IPS-18c (cell line): ENCODE results near the gene TRAF2.

Experiments
- H3K4me3 ChIP-seq: 2 replicates; pipeline ENCODE4 v1.7.0; 2013; ENCODE audit warnings: low read depth, mild to moderate bottlenecking, low read length, moderate library complexity; ENCODE audit not compliant: insufficient read depth
- H3K9me3 ChIP-seq: one replicate; pipeline ENCODE4 v1.6.1; 2013; ENCODE audit warnings: mild to moderate bottlenecking, low read length, moderate library complexity; ENCODE audit not compliant: control insufficient read depth, insufficient read depth

Gene TRAF2

DNA sequence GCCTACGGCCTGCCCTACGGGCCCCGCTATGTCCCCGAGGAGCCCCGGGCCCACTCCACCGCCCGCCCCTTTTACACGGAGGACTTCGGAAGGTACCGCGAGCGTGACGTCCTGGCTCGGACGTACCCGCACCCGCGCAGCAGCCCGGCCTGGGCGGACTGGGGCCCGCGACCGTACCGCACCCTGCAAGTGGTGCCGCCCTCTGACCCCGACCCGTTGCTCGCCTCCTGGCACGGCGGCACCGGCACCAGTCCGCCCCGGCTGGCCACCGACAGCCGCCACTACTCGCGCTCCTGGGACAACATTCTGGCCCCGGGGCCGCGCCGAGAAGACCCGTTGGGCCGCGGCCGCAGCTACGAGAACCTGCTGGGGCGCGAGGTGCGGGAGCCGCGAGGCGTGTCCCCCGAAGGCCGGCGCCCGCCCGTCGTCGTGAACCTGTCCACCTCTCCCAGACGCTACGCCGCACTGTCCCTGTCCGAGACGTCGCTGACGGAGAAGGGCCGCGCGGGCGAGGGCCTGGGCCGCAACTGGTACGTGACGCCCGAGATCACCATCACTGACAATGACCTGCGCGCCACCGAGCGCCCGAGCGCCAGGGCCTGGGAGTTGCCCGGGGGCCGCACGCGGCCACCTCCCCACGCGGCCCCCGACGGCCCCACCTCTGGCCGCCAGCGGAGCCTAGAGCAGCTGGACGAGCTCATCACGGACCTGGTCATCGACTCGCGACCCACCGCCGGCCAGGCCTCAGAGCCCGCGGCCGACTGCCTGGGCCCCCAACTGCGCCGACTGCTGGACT lies 40.7 kb upstream of the TRAF2 start:
- peaks cover 2% of the 10 kb centered on the region for H3K9me3 ChIP-seq
- no peak overlapping the region for H3K4me3 ChIP-seq

DNA sequence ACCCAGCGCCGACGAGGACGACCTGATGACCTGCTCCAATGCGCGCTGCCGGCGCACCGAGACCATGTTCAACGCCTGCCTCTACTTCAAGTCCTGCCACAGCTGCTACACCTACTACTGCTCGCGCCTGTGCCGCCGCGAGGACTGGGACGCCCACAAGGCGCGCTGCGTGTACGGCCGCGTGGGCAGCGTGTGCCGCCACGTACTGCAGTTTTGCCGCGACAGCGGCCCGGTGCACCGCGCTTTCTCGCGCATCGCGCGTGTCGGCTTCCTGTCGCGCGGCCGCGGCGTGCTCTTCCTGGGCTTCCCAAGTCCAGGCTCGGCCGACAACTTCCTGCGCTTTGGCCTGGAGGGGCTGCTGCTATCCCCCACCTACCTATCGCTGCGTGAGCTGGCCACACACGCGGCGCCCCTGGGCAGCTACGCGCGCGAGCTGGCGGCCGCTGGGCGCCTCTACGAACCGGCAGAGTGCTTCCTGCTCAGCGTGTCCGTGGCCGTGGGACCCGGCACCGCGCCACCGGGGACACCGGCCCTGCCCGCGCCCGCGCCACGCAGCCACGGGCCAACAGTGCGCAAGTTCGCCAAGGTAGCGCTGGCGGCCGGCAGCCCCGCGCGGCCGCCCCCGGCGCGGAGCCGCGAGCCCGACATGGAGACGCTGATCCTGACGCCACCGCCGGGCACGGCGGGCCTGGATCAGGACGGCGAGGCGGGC lies 39.8 kb upstream of the TRAF2 start:
- Histone ChIP-seq H3K4me3 (peak overlapping the region; percentile 46; the same call in 1 of the 2 replicates), H3K9me3 (peaks cover 2% of the 10 kb centered on the region)

DNA sequence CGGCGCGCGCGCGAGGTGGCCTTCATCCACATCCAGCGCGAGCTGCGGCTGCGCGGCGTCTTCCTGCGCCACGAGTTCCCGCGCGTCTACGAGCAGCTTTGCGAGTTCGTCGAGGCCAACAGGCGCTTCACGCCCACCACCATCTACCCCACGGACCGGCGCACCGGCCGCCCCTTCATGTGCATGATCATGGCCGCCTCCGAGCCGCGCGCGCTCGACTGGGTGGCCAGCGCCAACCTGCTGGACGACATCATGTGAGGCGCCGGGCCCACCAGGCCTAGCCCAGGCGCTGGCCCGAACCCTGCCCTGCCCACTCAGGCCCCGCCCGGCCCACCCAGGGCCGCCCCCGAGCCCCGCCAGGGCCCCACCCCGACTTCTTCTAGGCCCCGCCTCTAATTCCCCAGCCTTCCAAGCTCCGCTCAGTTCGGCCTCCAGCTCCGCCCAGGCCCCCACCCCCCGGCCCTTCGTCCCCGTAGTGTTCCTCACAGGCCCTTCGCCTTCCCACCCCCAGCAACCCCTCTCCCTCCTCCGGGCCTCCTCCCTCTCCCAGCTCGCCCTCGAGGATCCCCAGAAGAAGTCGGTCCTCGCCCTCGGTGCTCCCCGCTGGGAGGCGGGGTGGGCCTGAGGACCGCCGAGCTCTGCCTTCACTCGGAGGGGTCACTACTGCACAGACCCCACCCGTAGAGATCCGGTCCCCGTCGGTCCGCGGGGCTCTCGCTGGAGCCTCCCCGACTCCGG lies 39.1 kb upstream of the TRAF2 start:
- H3K9me3 ChIP-seq, result peaks cover 2% of the 10 kb centered on the region
- H3K4me3 ChIP-seq, result peak overlapping the region; percentile 92

DNA sequence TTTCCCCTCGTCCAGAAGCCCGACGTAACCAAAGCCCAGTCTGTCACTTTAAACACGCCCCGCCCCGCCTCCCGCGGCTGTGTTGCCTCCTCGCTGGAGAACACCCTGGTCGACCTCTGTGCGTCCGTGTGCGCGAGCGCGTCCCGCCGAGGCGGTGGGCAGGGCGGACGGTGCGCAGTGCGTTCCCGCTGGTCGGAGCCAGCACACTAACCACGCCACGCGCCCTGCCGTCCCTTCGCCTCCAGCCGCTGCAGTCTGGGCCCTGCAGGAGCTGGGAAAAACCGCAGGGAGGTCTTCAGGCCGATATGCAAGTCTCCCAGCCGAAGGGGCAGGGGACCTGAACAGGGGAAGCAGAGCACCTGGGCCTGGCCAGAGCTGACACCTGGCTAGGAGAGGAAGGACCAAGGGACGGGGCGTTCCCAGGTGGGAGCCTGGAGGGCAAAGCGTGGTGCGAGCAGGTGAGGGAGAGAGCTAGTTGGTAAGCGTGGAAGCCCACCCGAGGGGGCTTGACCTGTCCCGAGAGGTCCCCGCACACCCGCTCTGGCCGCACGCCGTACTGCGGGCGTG lies 38.4 kb upstream of the TRAF2 start:
- peaks cover 2% of the 10 kb centered on the region for H3K9me3 ChIP-seq
- peak overlapping the region; percentile 92 for H3K4me3 ChIP-seq

DNA sequence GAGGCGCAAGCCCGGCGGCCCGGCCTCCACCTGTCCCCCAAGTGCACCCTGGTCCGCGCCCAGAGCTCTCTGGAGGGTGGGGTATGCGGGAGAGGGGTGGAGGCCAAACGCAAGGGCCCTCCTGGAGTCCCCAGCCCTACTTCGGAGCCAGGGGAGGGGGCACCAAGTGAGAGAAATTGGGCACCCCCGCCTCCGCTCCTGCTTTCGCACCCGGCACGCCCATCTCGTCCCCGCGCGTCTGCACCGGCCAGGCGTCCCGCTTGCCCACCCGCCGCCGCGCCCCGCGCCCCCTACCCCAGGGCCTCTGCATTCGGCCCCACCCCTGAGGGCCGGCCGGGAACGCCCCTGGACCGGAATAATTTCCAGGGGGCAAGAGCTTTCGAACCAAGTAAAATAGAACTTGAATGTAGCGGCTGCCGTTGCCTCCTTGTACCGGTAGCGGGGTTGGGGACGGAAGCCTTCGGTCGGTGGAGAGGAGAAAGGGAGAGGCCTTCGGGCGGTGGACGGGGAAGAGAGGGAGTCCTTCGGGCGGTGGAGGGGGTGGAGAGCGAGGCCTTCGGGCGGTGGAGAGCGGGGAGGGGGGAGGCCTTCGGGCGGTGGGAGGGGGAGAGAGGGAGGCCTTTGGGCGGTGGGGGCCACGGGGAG lies 37.8 kb upstream of the TRAF2 start:
- peaks cover 2% of the 10 kb centered on the region for H3K9me3 ChIP-seq
- H3K4me3 ChIP-seq, result peak overlapping the region; percentile 92

DNA sequence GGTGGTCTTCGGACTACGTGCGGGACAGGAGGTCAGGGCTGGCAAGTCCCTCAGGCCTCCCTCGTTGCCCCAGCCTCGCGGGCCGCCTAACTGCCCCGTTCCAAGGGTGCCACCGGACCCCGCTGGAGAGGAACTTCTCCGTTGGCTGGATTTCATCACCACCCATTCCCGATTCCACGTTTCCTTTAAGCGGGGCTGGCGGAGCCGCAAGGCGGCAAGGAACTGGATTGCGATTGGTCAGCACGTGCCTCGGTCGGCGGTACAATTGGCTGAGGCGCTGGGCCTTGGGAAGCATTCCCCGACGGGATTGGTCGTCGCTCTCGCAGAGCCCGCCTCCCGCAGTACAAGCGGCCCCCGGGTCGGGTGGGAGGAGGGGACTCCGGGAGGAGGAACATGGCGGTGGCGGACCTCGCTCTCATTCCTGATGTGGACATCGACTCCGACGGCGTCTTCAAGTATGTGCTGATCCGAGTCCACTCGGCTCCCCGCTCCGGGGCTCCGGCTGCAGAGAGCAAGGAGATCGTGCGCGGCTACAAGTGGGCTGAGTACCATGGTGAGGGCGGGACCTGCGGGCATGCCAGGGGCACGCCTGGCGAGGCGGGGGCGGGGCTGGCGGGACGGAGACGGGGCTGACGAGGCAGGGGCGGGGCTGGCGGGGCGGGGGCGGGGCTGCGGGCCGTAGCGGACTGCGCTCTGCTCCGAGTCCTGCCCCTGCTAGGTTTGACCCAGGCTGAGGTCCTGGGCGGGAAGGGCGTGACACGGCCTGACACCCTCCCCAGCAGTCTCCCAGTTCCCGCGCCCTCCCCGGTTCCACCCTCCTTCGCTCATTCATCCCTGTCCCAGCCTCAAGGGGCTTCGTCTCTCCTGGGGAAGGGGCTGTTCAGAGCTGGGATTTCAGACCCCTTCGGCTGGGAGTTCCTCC lies 37.0 kb upstream of the TRAF2 start, which contains the start of gene PHPT1:
Gene PHPT1 (plus strand): TSS at position 372 of the 922 bp plus-strand sequence. CDS start 22 bp downstream, at position 394.
- Histone ChIP-seq H3K9me3 (peaks cover 2% of the 10 kb centered on the region), H3K4me3 (peak within 1 kb of the TSS; percentile 92)

DNA sequence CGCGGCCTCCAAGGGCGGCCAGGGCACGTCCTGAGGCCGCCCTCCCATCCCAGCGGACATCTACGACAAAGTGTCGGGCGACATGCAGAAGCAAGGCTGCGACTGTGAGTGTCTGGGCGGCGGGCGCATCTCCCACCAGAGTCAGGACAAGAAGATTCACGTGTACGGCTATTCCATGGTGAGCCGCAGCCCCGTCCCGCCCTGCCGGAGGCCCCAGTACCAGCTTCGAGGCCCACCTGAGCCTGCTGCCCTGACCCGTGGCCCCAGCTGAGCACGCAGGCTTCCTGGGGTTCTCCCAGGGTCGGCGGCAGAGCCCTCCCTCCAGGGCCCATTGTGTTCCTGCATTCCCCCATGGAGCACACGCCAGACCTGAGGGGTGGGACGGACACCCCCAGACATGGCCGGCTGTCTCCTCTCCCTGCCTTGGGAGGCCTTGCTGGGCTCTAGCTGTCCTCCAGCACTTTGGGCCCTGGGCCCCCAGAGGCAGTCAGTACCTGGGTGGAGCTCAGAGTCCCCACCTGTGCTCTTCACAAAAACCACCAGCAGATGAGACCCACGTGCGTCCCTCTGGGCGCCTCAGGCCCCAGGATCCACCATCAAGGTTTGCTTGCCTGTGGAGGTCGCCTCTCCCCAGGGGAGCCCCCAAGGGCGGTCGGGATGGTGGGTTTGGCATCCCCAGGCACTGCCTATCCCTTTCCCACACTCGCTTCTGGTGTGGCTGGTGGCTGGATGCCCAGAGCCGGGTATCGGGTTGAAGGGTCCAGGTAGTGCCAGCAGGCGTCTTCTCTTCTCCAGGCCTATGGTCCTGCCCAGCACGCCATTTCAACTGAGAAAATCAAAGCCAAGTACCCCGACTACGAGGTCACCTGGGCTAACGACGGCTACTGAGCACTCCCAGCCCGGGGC lies 36.1 kb upstream of the TRAF2 start:
- Histone ChIP-seq H3K4me3 (peak overlapping the region; percentile 61), H3K9me3 (peaks cover 2% of the 10 kb centered on the region)

DNA sequence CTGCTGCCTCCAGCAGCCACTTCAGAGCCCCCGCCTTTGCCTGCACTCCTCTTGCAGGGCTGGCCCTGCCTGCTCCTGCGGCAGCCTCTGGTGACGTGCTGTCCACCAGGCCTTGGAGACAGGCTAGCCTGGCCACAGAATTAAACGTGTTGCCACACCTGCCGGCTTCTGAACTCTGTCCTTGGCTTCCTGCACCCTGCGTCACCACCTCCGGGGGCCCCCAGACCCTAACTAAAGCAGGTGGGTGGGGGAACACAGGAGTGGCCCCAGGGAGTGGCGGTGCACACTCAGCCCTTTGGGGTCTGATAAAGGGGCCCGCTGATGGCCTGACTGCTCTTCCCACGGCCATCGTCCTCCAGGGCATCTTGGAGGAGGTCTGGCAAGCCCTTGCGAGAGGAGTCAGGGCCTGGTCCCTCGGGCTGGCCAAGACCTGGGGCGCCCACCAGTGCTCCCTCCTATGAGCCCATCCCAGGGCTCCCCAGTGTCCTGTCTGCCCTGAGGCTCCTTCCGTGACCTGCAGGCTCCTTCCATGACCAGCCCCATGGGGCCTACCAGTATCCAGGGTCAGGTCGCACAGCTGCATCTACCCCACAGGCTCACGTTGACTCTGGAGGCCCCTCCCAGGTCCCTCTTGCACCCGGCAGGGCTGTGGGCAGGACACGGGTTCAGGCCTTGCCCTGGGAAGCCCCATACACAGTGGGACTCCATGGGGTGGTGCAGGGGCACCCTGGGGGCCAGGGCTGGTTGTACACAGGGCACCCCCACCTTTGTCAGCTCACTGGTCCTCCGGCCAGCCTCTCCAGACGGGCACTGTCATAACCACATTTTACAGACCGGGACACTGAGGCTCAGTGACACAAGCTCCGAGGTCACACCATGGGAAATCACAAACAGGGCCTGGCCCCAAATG lies 35.2 kb upstream of the TRAF2 start:
- no peak overlapping the region for H3K4me3 ChIP-seq
- H3K9me3 ChIP-seq, result no peaks in the 10 kb centered on the region

DNA sequence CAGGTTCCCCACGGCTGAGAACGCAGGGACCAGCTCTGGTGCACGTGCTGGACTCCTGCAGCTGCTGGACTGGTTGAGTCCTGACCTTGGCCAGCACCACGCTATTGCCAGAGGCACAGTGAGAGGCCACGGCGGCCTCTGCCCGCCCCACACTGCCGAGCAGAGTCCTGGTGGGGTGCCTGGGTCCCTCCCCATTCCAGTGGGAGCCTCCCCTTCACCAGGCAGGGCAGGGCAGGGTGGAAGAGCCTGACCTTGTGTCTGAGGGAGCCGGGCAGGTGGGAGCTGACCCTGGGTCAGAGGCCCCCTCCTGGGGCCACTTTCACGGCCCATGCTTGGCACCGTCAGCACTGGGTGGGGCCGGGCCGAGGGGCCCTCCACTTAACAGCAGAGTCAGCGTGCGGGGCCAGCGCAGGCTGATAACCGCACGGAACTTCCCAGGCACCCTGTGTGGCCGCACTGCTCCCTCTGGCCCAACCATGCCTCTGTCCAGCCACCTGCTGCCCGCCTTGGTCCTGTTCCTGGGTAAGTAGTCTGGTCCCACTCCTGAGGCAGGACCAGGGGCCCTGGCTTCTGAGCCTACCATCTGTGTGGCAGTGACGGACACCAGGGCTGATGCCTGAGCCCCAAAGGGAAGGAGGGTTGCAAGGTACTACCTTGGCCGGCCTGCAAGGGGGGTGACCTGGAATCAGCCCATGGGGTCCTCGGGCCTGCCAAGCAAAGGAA lies 34.2 kb upstream of the TRAF2 start, which contains the start of gene MAMDC4:
Gene MAMDC4 (plus strand): TSS at position 406 of the 723 bp plus-strand sequence. CDS start 71 bp downstream, at position 477.
- H3K9me3 ChIP-seq, result no peaks in the 10 kb centered on the region
- H3K4me3 ChIP-seq, result no peak within 1 kb of the TSS

DNA sequence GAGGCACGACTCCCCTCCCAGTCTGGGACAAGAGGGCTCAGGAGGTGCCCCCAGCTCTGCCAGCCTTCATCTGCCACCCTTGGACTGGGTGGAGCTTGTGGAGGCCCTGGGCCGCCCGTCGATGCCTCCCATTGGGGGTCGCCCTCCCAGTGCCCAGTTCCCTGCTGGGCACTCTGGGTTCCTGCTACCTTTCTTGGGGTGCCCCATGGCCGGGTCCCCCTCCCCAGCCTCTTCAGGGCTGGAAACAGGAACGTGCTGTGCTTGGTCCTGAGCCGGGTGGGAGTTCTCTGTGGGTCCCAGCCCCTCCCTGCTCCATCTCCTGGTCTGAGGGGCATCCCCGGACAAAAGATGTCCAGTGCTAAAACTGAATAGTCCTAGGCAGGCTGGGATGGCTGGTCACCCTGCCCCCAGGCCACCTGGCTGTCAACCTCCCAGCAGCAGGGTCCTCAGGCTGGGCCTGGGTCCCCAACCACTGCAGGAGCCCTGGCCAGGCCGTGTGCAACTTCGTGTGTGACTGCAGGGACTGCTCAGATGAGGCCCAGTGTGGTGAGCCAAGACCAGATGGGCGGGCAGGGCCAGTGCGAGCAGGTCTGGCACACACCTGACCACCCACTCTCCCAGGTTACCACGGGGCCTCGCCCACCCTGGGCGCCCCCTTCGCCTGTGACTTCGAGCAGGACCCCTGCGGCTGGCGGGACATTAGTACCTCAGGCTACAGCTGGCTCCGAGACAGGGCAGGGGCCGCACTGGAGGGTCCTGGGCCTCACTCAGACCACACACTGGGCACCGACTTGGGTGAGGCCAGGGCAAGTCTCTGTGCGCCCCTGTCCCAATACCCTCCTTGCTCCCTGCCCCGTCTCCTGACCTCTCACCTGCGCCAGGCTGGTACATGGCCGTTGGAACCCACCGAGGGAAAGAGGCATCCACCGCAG lies 33.4 kb upstream of the TRAF2 start:
- H3K9me3 ChIP-seq, result no peaks in the 10 kb centered on the region
- H3K4me3 ChIP-seq, result no peak overlapping the region

DNA sequence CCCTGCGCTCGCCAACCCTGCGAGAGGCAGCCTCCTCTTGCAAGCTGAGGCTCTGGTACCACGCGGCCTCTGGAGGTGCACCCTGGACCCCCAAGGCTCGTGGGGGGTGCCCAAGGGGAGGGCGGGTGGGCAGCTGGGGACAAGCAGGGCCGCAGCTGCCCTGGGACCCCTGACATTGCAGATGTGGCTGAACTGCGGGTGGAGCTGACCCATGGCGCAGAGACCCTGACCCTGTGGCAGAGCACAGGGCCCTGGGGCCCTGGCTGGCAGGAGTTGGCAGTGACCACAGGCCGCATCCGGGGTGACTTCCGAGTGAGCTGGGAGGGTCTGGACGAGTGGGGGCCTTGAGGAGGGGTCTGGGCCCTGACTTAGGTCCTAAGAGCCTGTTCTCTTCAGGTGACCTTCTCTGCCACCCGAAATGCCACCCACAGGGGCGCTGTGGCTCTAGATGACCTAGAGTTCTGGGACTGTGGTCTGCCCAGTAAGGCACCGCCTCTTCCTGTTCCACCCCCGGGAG lies 32.7 kb upstream of the TRAF2 start:
- no peak overlapping the region for H3K4me3 ChIP-seq
- no peaks in the 10 kb centered on the region for H3K9me3 ChIP-seq

DNA sequence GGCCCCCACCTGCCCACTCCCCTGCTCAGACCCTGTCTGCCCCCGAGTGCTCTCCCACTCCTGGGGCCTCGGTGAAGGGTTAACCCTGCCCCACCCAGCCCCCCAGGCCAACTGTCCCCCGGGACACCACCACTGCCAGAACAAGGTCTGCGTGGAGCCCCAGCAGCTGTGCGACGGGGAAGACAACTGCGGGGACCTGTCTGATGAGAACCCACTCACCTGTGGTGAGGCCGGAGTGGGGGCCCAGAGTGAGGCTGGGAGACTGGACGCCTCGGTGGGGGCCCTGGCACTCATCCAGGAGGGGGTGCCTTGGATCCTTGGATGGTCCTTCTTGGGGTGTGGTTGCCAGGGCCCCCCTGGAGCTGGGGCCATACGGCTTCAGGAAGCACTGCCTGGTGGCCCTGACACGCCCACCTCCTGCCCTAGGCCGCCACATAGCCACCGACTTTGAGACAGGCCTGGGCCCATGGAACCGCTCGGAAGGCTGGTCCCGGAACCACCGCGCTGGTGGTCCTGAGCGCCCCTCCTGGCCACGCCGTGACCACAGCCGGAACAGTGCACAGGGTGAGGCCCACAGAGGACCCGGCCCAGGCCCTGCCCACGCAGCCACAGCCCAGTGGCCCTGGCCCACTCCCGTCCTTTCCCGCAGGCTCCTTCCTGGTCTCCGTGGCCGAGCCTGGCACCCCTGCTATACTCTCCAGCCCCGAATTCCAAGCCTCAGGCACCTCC lies 32.0 kb upstream of the TRAF2 start:
- Histone ChIP-seq H3K4me3 (no peak overlapping the region), H3K9me3 (no peaks in the 10 kb centered on the region)
